Astrocyte of the cerebellum (primary cell): ENCODE results near the gene C2orf68.

Source experiments
- DNase-seq: peaks from one replicate; pipeline ENCODE4 v3.0.0-alpha.2; 2011; ENCODE audit warnings: low read depth
- H3K4me3 ChIP-seq: 2 replicates; pipeline ENCODE4 v1.5.1; 2011; ENCODE audit warnings: mild to moderate bottlenecking, low read depth, low read length, moderate library complexity
- in situ Hi-C: cut with HindIII; loops from 2 replicates; pipeline ENCODE4 v1.10.0; 2017; ENCODE audit warnings: low sequenced_read_pairs
- TF ChIP-seq, protein P1 (sequence below): IDR thresholded peaks from 2 replicates; pipeline ENCODE4 v1.5.1; 2012; ENCODE audit warnings: low read length, low read depth, moderate library complexity, mild to moderate bottlenecking; ENCODE audit errors: missing control alignments

The C2orf68 gene

DNA sequence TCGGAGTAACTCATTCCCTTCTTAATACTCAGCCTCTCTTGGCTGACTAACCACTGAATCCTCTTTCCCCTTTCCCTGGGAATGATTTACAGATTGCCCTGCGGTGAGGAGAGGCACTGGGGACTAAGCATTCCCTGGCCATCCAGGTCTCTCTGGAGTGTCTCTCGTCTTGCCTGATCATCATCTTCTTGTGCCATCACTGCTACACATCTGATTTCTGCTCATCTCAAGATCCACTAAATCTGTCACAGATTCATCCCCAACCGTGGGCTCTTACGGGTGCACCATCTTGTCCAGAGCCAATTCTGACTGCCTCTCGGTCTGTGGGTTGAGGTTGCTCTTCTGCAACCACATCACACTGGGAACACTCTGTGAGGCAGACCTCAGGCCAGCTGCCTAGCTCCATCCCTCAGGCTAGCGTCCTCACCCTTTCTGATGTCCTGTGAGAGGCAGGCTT, 44.1 kb upstream of the C2orf68 start:
- DNase-seq: no peak
- no peak overlapping the region for H3K4me3 ChIP-seq
- TF ChIP-seq, protein P1, sequence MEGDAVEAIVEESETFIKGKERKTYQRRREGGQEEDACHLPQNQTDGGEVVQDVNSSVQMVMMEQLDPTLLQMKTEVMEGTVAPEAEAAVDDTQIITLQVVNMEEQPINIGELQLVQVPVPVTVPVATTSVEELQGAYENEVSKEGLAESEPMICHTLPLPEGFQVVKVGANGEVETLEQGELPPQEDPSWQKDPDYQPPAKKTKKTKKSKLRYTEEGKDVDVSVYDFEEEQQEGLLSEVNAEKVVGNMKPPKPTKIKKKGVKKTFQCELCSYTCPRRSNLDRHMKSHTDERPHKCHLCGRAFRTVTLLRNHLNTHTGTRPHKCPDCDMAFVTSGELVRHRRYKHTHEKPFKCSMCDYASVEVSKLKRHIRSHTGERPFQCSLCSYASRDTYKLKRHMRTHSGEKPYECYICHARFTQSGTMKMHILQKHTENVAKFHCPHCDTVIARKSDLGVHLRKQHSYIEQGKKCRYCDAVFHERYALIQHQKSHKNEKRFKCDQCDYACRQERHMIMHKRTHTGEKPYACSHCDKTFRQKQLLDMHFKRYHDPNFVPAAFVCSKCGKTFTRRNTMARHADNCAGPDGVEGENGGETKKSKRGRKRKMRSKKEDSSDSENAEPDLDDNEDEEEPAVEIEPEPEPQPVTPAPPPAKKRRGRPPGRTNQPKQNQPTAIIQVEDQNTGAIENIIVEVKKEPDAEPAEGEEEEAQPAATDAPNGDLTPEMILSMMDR: no peak
- in situ Hi-C loops: loop anchor here (5.0 kb wide), 1 partner anchor 51 kb away; no protein-coding TSS in a partner anchor

DNA sequence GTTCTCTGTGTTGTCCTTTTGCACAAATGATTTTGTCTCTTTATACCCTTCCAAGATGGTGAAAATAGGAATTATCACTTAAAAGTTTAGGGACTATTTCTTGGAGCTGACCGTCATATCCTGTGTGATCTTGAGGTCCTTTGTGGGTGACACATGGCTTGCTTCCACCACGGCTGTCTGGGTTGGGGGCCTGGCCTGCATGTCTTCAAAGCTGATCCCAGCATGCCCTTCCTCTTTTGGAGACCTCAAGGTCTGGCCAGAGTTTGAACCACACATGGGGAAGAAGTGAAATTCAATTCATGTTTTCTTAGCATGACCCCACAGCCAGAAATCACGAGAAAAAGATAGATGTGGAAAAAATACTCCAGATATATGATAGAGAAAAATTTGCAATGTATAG, 42.1 kb upstream of the C2orf68 start:
- TF ChIP-seq, protein P1: no peak
- H3K4me3 ChIP-seq: no peak overlapping the region
- DNase-seq: no peak
- in situ Hi-C loops: no loop called here

DNA sequence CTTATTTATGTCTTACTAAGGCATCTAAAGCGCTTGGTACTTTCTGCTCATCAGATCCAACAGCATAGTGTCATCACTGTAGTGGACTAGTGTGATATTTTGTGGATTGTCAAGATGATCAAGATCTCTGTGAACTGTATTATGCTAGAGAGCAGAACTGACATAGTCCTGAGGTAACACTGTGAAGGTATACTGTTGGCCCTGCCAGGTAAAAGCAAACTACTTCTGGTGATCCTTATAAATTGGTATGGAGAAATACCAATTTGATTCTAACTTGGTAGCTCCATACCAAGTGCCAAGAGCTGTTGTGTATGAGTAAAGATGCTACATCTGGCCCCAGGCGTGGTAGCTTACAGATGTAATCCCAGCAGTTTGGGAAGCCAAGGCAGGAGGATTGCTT, 40.2 kb upstream of the C2orf68 start:
- TF ChIP-seq, protein P1: no peak

DNA sequence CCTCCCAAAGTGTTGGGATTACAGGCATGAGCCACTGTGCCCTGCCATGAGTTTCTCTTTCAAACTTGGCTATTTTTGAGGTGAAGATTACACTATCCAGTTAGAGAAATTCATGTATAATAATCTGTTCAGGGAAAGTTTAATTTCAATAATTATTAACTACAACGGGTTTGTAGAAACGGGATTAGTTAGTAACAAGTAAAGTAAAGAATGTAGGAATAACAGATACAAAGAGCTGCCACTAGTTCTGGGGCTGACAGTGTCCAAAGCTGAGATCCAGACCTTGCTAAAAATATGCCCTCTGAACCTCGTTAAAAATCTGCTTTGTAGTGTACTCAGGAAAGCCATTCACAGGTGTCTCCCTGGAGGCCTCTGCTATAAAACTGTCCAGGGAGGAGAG, 39.2 kb upstream of the C2orf68 start:
- in situ Hi-C loops: no loop called here
- DNase-seq: no peak
- TF ChIP-seq, protein P1: no peak
- no peak overlapping the region for H3K4me3 ChIP-seq

More for the DNA sequence above, 40.2 kb upstream of the C2orf68 start:
- H3K4me3 ChIP-seq: no peak overlapping the region
- DNase-seq: no peak
- in situ Hi-C loops: no loop called here

DNA sequence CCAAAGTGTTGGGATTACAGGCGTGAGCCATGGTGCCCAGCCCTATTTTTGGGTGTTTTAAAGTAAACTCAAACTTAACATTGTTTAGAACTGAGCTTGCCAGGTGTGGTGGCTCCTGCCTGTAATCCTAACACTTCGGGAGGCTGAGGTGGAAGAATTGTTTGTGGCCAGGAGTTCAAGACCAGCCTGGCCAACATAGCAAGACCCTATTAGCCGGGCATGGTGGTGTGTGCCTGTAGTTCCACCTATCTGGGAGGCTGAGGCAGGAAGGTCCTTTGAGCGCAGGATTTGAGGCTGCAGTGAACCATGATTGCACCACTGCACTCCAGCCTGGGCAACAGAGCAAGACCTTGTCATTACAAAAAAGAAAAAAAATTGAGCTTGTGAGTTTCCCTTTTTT, 38.6 kb upstream of the C2orf68 start:
- DNase-seq: no peak
- in situ Hi-C loops: no loop called here
- TF ChIP-seq, protein P1: no peak
- no peak overlapping the region for H3K4me3 ChIP-seq

DNA sequence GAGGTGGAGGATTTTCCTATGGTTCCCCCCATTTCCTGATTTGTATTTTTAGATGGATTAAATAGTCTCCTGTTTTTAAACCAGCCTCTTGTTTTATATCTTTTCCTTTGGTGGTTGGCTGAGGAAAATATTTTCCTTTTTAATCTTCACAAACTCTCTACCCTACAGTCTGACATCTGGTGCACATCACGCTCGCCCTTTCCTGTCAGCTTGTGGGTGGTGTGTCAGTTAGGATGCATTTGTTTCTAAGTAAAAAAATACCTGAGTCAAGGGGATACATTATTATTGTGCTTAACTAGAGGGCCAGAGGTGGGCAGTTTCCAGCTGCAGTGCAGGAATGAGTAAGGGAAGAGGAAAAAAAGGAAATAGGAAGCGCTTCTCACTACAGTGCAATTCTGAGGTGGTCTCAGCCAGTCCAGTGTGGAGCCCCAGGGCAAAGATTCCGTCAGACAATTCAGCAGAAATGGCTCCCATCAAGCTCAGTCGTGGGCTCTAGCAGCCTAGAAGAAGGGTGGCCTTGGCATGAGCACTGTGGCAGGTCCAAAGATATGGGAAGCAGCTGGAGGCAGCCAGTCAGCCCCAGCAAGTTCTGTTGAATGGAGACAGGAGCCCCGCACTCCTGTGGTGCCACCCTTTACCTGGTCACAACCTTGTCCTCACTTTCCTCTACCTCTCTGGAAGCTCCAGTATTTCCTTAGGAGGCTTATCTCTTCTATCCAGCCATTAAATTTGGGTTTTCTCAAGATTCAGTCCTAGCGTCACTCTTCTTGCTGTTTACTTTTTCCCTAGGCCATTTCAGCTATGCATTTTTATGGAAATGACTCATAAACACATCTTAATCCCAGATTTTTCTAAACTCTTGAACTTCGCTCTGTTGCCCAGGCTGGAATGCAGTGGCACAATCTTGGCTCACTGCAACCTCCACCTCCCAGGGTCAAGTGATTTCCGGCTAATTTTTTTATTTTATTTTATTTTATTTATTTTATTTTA, 37.6 kb upstream of the C2orf68 start:
- no peak for DNase-seq
- in situ Hi-C loops: no loop called here
- no peak overlapping the region for H3K4me3 ChIP-seq

More for the DNA sequence above, 37.6 kb upstream of the C2orf68 start:
- TF ChIP-seq, protein P1: no peak
